ENCODE results near the gene RASAL2. TPM values are rescaled to one million over a fixed set of nuclear protein-coding genes. Genes with fewer than 3 reads are reported as not detected.
A peak's percentile ranks its signal among the peaks of the same experiment; 100 is the strongest.

Gene RASAL2
- total and polyA plus RNA-seq, 2 of the 4 experiments (the other 2 are of a cell fraction): 13.1 to 20.6 TPM

- H4K8ac ChIP-seq (ENCODE audit: low read depth in 2 of 2, low read length in 2 of 2): no peak overlapping the region
- dilution Hi-C loops (cut with HindIII; ENCODE audit: low sequenced_read_pairs, unreplicated experiment): no loop called here
- H3K36me3 ChIP-seq (ENCODE audit: control insufficient read depth, insufficient read depth, low read length): no peaks in the 10 kb centered on the region
- H2AK9ac ChIP-seq (replicated peaks; ENCODE audit: low read depth, low read length, poor library complexity): no peak overlapping the region
- in situ Hi-C loops (cut with MboI; ENCODE audit: low sequenced_read_pairs): no loop called here
- peaks cover 2% of the 10 kb centered on the region; the same call in 1 of the 2 replicates for H3K4me1 ChIP-seq (ENCODE audit: control insufficient read depth, insufficient read depth, low read length)
- H4K91ac ChIP-seq (ENCODE audit: insufficient read depth, low read depth, low read length): no peak overlapping the region
- H2AFZ ChIP-seq (replicated peaks; ENCODE audit: low read length, poor library complexity): no peak overlapping the region
- no peaks in the 10 kb centered on the region for H3K9me3 ChIP-seq (ENCODE audit: control insufficient read depth, insufficient read depth, low read length)
- no peak overlapping the region for H3K27ac ChIP-seq (ENCODE audit: insufficient read depth, low read length)
- peak overlapping the region; percentile 29; the same call in 1 of the 2 replicates for H3K4ac ChIP-seq (ENCODE audit: low read depth, low read length)
- no peak overlapping the region for H3K23ac ChIP-seq (ENCODE audit: low read depth, low read length)
- no peak for TF ChIP-seq RFX5 (IDR thresholded peaks at IDR 0.05; ENCODE audit: low read depth, low read length)
- TF ChIP-seq CHD1 (IDR thresholded peaks at IDR 0.05; ENCODE audit: low read depth, low read length): no peak
- no peak for TF ChIP-seq SMC3 (IDR thresholded peaks at IDR 0.05; ENCODE audit: low read depth, low read length)
- ATAC-seq (ENCODE audit: low read depth): peak; percentile 54
- no peaks in the 10 kb centered on the region for H3K9me1 ChIP-seq (ENCODE audit: insufficient read depth, low read length)
- peaks cover 24 to 28% of the 10 kb centered on the region in 2 experiments for H3K79me1 ChIP-seq (ENCODE audit: low read depth in 1 of 2, low read length in 2 of 2)
- no peak overlapping the region for H3K4me2 ChIP-seq (ENCODE audit: low read depth, low read length)
- H3K14ac ChIP-seq (replicated peaks; ENCODE audit: low read depth, low read length): 0 out of 2 replicates have a peak overlapping the region, but pooled peaks have one; percentile 45
- H2BK120ac ChIP-seq (ENCODE audit: low read depth, low read length): no peak overlapping the region
- H3K27me3 ChIP-seq (ENCODE audit: control insufficient read depth, insufficient read depth, low read length): no peaks in the 10 kb centered on the region
- H3K18ac ChIP-seq (ENCODE audit: low read depth, low read length): no peak overlapping the region
- ChIA-PET POLR2A (ENCODE audit: unreplicated experiment) (interaction anchor here (0.6 kb wide), 1 partner anchor 97 kb away, joined by 3 read pairs; no protein-coding TSS in a partner anchor), CTCF (interaction anchor here (1.4 kb wide), 1 partner anchor 54 kb away, joined by 3 read pairs; no protein-coding TSS in a partner anchor)
- no peak overlapping the region for H2AK5ac ChIP-seq (ENCODE audit: low read depth, low read length)
- no peak overlapping the region for H3K56ac ChIP-seq (ENCODE audit: extremely low read depth, insufficient read depth, low read length)
- H2BK15ac ChIP-seq (ENCODE audit: low read depth, low read length): no peak overlapping the region
- no peak overlapping the region for H3K9ac ChIP-seq (ENCODE audit: low read depth, low read length)
- peak; percentile 82 for DNase-seq
- H4K20me1 ChIP-seq (ENCODE audit: insufficient read depth, low read length): no peaks in the 10 kb centered on the region
- H4K5ac ChIP-seq (ENCODE audit: low read depth, low read length): no peak overlapping the region
- no peak overlapping the region for H3K4me3 ChIP-seq (ENCODE audit: insufficient read depth, low read depth, low read length)
- intact Hi-C loops (cut with micrococcal nuclease): no loop called here
- no peak overlapping the region for H2BK20ac ChIP-seq (ENCODE audit: low read depth, low read length)
- WGBS, 2 experiments (ENCODE audit: extremely low coverage in 2 of 2, insufficient read length in 1 of 2): no CpG with 5 or more reads among the region's 2 CpGs
- no TSS peak for BruUV-seq (replicated peaks)
- H2BK5ac ChIP-seq (ENCODE audit: low read depth, low read length, poor library complexity, severe bottlenecking): peak overlapping the region; percentile 32
Observed at GRCh38 chr1:178134061-178134460, 40.2 kb downstream of the RASAL2 start.
